SU-DHL-6 (cell line): ENCODE data around the gene TOR2A.

Source experiments
- H2AFZ ChIP-seq: fragments of 200-600 bp; sonication (generic); 2 replicates; pipeline ENCODE4 v1.6.1; 2014; ENCODE audit warnings: low read depth, mild to moderate bottlenecking, moderate library complexity, mixed read lengths, antibody characterized with exemption, low read length; ENCODE audit not compliant: severe bottlenecking
- H3F3A ChIP-seq: fragments of 200-600 bp; shearing (Covaris generic); 2 replicates; pipeline ENCODE4 v1.6.0; 2016; ENCODE audit warnings: antibody characterized with exemption, mild to moderate bottlenecking; ENCODE audit not compliant: insufficient read depth
- H3K27ac ChIP-seq: fragments of 200-600 bp; sonication (generic); 2 replicates; pipeline ENCODE4 v1.5.1; 2016; ENCODE audit warnings: low read depth, mild to moderate bottlenecking, low read length, moderate library complexity, mixed read lengths
- H3K27me3 ChIP-seq: fragments of 200-600 bp; sonication (generic), shearing (Covaris generic); 2 replicates; pipeline ENCODE4 v1.6.0; 2014; ENCODE audit warnings: mild to moderate bottlenecking, low read length
- H3K36me3 ChIP-seq: fragments of 200-600 bp; sonication (generic); 2 replicates; pipeline ENCODE4 v1.6.1; 2014; ENCODE audit warnings: mild to moderate bottlenecking, low read length, mixed read lengths
- H3K4me2 ChIP-seq: fragments of 300-600, 200-600 bp; shearing (Covaris generic), sonication (generic); 2 replicates; pipeline ENCODE4 v1.6.0; 2014; ENCODE audit warnings: low read length, low read depth, mild to moderate bottlenecking; ENCODE audit not compliant: poor library complexity, severe bottlenecking
- H3K4me3 ChIP-seq: fragments of 200-600 bp; sonication (generic); 2 replicates; pipeline ENCODE4 v1.5.1; 2014; ENCODE audit warnings: antibody characterized with exemption, low read length, mild to moderate bottlenecking, mixed read lengths; ENCODE audit not compliant: insufficient read depth, poor library complexity, severe bottlenecking
- H3K79me2 ChIP-seq: fragments of 200-600 bp; sonication (generic); 2 replicates; pipeline ENCODE4 v1.6.1; 2014; ENCODE audit warnings: mild to moderate bottlenecking, low read length, moderate library complexity; ENCODE audit not compliant: insufficient read depth
- H3K9ac ChIP-seq: fragments of 200-600 bp; sonication (generic); 2 replicates; pipeline ENCODE4 v1.7.0; 2014; ENCODE audit warnings: mild to moderate bottlenecking, low read length
- H3K9me2 ChIP-seq: fragments of 200-600 bp; sonication (generic); replicated peaks from 2 replicates; pipeline ENCODE4 v1.6.1; 2014; ENCODE audit warnings: low read length; ENCODE audit not compliant: insufficient read depth
- H3K9me3 ChIP-seq: fragments of 200-600 bp; sonication (generic); 2 replicates; pipeline ENCODE4 v1.6.1; 2014; ENCODE audit warnings: low read length, mixed read lengths; ENCODE audit not compliant: insufficient read depth
- H4K20me1 ChIP-seq: fragments of 200-600 bp; sonication (generic); 2 replicates; pipeline ENCODE4 v1.6.1; 2014; ENCODE audit warnings: low read depth, mild to moderate bottlenecking, antibody characterized with exemption, low read length, moderate library complexity, mixed read lengths
- EZH2phosphoT487 ChIP-seq: fragments of 200-600 bp; sonication (generic), shearing (Covaris generic); conservative IDR thresholded peaks from 2 replicates; pipeline ENCODE4 v1.6.1; 2018; ENCODE audit warnings: mild to moderate bottlenecking, antibody characterized with exemption, low read length, moderate library complexity, mixed read lengths
- TF ChIP-seq, protein P1 (sequence below): fragments of 200-600 bp; sonication (generic); IDR thresholded peaks from one replicate; pipeline ENCODE4 v1.5.1; 2017; ENCODE audit warnings: antibody characterized with exemption, mild to moderate bottlenecking, low read length, moderate library complexity; ENCODE audit not compliant: insufficient read depth, poor library complexity, severe bottlenecking

TOR2A gene

DNA sequence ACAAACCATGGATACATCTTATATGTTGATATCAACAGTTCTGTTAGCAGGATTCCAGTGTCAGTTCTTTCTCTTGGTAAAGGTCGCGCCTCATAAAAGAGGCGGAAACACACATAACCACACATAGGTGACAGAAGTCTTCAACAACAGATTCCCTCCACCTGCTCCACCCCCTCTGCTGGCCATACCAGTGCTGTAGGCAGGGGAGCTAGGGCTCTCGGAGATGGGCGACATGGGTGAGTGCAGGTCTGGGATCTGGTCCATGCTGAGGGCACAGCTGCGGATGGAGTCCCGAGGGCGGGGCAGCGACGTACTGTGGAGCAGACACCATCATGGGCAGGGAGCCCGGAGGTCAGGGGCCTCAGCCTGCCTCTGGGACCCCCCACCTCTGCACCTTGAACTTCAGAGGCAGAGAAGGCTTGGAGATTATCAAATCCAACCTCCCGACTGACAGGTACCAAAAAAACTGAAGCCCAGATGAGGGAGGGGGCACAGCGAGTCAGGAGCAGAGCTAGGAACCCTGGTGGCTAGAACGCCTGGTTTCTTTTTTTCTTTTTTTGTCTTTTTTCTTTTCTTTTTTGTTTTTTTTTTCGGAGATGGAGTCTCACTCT is 12.0 kb upstream of the TOR2A start:
- no peaks in the 10 kb centered on the region for H3K27me3 ChIP-seq
- H3F3A ChIP-seq, result no peaks in the 10 kb centered on the region
- H4K20me1 ChIP-seq, result no peaks in the 10 kb centered on the region
- no peaks in the 10 kb centered on the region for H3K9me2 ChIP-seq
- H3K9ac ChIP-seq, result no peak overlapping the region
- H3K9me3 ChIP-seq, result no peaks in the 10 kb centered on the region
- H3K79me2 ChIP-seq, result no peaks in the 10 kb centered on the region
- no peak for TF ChIP-seq EZH2phosphoT487
- TF ChIP-seq, protein P1, sequence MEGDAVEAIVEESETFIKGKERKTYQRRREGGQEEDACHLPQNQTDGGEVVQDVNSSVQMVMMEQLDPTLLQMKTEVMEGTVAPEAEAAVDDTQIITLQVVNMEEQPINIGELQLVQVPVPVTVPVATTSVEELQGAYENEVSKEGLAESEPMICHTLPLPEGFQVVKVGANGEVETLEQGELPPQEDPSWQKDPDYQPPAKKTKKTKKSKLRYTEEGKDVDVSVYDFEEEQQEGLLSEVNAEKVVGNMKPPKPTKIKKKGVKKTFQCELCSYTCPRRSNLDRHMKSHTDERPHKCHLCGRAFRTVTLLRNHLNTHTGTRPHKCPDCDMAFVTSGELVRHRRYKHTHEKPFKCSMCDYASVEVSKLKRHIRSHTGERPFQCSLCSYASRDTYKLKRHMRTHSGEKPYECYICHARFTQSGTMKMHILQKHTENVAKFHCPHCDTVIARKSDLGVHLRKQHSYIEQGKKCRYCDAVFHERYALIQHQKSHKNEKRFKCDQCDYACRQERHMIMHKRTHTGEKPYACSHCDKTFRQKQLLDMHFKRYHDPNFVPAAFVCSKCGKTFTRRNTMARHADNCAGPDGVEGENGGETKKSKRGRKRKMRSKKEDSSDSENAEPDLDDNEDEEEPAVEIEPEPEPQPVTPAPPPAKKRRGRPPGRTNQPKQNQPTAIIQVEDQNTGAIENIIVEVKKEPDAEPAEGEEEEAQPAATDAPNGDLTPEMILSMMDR, result no peak
- H3K27ac ChIP-seq, result no peak overlapping the region
- H3K36me3 ChIP-seq, result no peaks in the 10 kb centered on the region
- no peak overlapping the region for H3K4me2 ChIP-seq
- no peak overlapping the region for H2AFZ ChIP-seq
- no peak overlapping the region for H3K4me3 ChIP-seq

DNA sequence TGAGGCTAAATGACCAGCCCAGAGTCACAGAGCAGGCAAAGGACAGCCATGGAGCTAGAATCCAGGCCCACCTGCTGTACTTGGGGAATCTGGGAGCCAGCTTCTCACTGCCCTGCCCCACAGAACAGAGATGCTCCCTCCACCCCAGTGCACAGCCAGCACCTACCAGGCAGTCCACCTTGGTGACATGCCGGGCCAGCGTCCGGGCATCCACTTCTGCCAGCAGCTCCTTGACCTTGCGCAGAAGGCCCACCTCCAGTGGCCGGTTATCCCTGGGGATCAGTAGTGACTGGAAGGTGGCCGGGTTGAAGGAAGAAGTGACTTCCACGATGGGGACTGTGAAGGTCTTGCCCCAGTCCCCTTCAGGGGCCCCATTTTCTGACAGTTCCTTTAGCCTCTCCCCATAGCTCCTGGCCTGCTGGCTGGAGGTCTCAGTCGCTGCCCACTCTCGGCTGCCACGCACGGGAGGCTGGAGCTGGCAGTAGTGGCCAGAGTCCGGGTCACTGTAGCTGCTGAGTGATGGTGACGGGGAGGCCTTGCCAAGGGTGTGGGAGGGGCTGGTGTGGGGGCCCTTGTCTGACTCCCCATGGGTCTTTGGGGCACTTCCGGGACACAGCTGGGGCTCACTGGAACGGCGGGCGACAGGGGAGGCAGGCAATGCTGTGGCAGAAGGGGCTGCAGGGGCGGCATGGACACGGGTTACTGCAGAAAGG is 9.5 kb upstream of the TOR2A start:
- Histone ChIP-seq H3K4me2 (no peak overlapping the region), H2AFZ (no peak overlapping the region), H3K4me3 (no peak overlapping the region), H3K79me2 (no peaks in the 10 kb centered on the region), H3K27me3 (no peaks in the 10 kb centered on the region), H3K9me3 (no peaks in the 10 kb centered on the region), H3K9ac (no peak overlapping the region), H4K20me1 (no peaks in the 10 kb centered on the region), H3K36me3 (no peaks in the 10 kb centered on the region), H3K9me2 (no peaks in the 10 kb centered on the region), H3F3A (no peaks in the 10 kb centered on the region), H3K27ac (no peak overlapping the region)
- TF ChIP-seq, protein P1, result no peak
- no peak for TF ChIP-seq EZH2phosphoT487

GRCh38 chr9:127742435-127743088 is 7.5 kb upstream of the TOR2A start:
- H3K36me3 ChIP-seq, result no peaks in the 10 kb centered on the region

More at GRCh38 chr9:127742435-127743088, 7.5 kb upstream of the TOR2A start:
- no peaks in the 10 kb centered on the region for H4K20me1 ChIP-seq
- H3K79me2 ChIP-seq, result no peaks in the 10 kb centered on the region
- H3K4me3 ChIP-seq, result no peak overlapping the region
- TF ChIP-seq, protein P1, result no peak
- no peak for TF ChIP-seq EZH2phosphoT487
- no peaks in the 10 kb centered on the region for H3K9me3 ChIP-seq
- H3K9me2 ChIP-seq, result no peaks in the 10 kb centered on the region
- no peak overlapping the region for H3K9ac ChIP-seq
- H3F3A ChIP-seq, result no peaks in the 10 kb centered on the region
- H3K27ac ChIP-seq, result no peak overlapping the region
- H2AFZ ChIP-seq, result no peak overlapping the region
- no peaks in the 10 kb centered on the region for H3K27me3 ChIP-seq
- H3K4me2 ChIP-seq, result no peak overlapping the region
